ENCODE results near the gene ABI3BP. TPM values are rescaled to one million over a fixed set of nuclear protein-coding genes. Genes with fewer than 3 reads are reported as not detected.
A peak's percentile ranks its signal among the peaks of the same experiment; 100 is the strongest.

ABI3BP gene
- total RNA-seq, 2 donors from 2014 or later, result 16.4 to 34.6 TPM

- H3K9me3 ChIP-seq, result no peaks in the 10 kb centered on the region
- no peaks in the 10 kb centered on the region for H3K36me3 ChIP-seq
- no peak overlapping the region for H3K9ac ChIP-seq (ENCODE audit: low read depth in 2 of 2, low read length in 2 of 2)
- DNase-seq, result no peak
- no peaks in the 10 kb centered on the region for H3K27me3 ChIP-seq
- intact Hi-C loops (cut with DNase I), result no loop called here
- TF ChIP-seq CTCF (IDR thresholded peaks at IDR 0.05), result no peak
- no peak overlapping the region for H3K4me3 ChIP-seq
- H3K27ac ChIP-seq, result no peak overlapping the region
- no peaks in the 10 kb centered on the region for H3K4me1 ChIP-seq
Measured at GRCh38 chr3:100984308-100984707, 8.9 kb downstream of the ABI3BP start.

- Histone ChIP-seq H3K9me3 (no peaks in the 10 kb centered on the region), H3K27ac (peak overlapping the region; percentile 13), H3K4me1 (no peaks in the 10 kb centered on the region), H3K27me3 (no peaks in the 10 kb centered on the region), H3K9ac (ENCODE audit: low read depth in 2 of 2, low read length in 2 of 2) (no peak overlapping the region), H3K36me3 (no peaks in the 10 kb centered on the region), H3K4me3 (no peak overlapping the region)
- no peak for DNase-seq
- no peak for TF ChIP-seq CTCF (IDR thresholded peaks at IDR 0.05)
- intact Hi-C loops (cut with DNase I), result no loop called here
Measured at GRCh38 chr3:100982710-100983109, 10.5 kb downstream of the ABI3BP start.

- intact Hi-C loops (cut with DNase I), result no loop called here
- no peaks in the 10 kb centered on the region for H3K4me1 ChIP-seq
- no peak for DNase-seq
Measured at GRCh38 chr3:100981164-100981911, 11.9 kb downstream of the ABI3BP start.

GRCh38 chr3:100978011-100978659, 15.1 kb downstream of the ABI3BP start:
- Histone ChIP-seq H3K27ac (no peak overlapping the region), H3K9ac (ENCODE audit: low read depth in 2 of 2, low read length in 2 of 2) (no peak overlapping the region), H3K4me1 (no peaks in the 10 kb centered on the region), H3K36me3 (no peaks in the 10 kb centered on the region), H3K27me3 (no peaks in the 10 kb centered on the region), H3K9me3 (no peaks in the 10 kb centered on the region), H3K4me3 (no peak overlapping the region)
- no peak for TF ChIP-seq CTCF (IDR thresholded peaks at IDR 0.05)
- intact Hi-C loops (cut with DNase I), result no loop called here
- DNase-seq, result no peak

More at GRCh38 chr3:100981164-100981911, 11.9 kb downstream of the ABI3BP start:
- no peaks in the 10 kb centered on the region for H3K36me3 ChIP-seq
- H3K9ac ChIP-seq (ENCODE audit: low read depth in 2 of 2, low read length in 2 of 2), result no peak overlapping the region
- no peaks in the 10 kb centered on the region for H3K27me3 ChIP-seq
- no peak overlapping the region for H3K4me3 ChIP-seq
- no peak overlapping the region for H3K27ac ChIP-seq
- H3K9me3 ChIP-seq, result no peaks in the 10 kb centered on the region
- TF ChIP-seq CTCF (IDR thresholded peaks at IDR 0.05), result no peak

- no peak overlapping the region for H3K9ac ChIP-seq (ENCODE audit: low read depth in 2 of 2, low read length in 2 of 2)
- H3K4me3 ChIP-seq, result no peak overlapping the region
- H3K36me3 ChIP-seq, result no peaks in the 10 kb centered on the region
- no peak for DNase-seq
- intact Hi-C loops (cut with DNase I), result no loop called here
- H3K4me1 ChIP-seq, result no peaks in the 10 kb centered on the region
- no peaks in the 10 kb centered on the region for H3K9me3 ChIP-seq
- no peak overlapping the region for H3K27ac ChIP-seq
- no peak for TF ChIP-seq CTCF (IDR thresholded peaks at IDR 0.05)
- no peaks in the 10 kb centered on the region for H3K27me3 ChIP-seq
Measured at GRCh38 chr3:100976611-100977010, 16.6 kb downstream of the ABI3BP start.

All from colonic mucosa (tissue), 4 donors.